Fibroblast of lung (primary cell): ENCODE data around the gene LASP1. TPM values are rescaled to one million over a fixed set of nuclear protein-coding genes. Genes with fewer than 3 reads are reported as not detected.

ENCODE experiments used
- DNase-seq, 2 donors: peaks; one replicate each; pipeline versions ENCODE4 v3.0.0 to v3.0.0-alpha.2; 2010; ENCODE audit warnings: low read depth in 2 of 2
- H2AFZ ChIP-seq: 2 replicates; pipeline ENCODE4 v1.5.1; 2012; ENCODE audit warnings: low read length, control low read depth, inconsistent platforms
- H3K27ac ChIP-seq: 2 replicates; pipeline ENCODE4 v1.5.1; 2011; ENCODE audit warnings: low read length, control low read depth; ENCODE audit not compliant: insufficient read depth
- H3K27me3 ChIP-seq: 2 replicates; pipeline ENCODE4 v1.5.1; 2011; ENCODE audit warnings: mild to moderate bottlenecking, low read length; ENCODE audit not compliant: control insufficient read depth, insufficient read depth
- H3K36me3 ChIP-seq: 2 replicates; pipeline ENCODE4 v1.5.1; 2011; ENCODE audit warnings: low read length; ENCODE audit not compliant: control insufficient read depth, insufficient read depth
- H3K4me1 ChIP-seq: 2 replicates; pipeline ENCODE4 v1.5.1; 2011; ENCODE audit warnings: low read length; ENCODE audit not compliant: control insufficient read depth, insufficient read depth; ENCODE audit errors: extremely low read depth
- H3K4me2 ChIP-seq: 2 replicates; pipeline ENCODE4 v1.5.1; 2011; ENCODE audit warnings: low read length, control low read depth; ENCODE audit not compliant: insufficient read depth; ENCODE audit errors: extremely low read depth
- H3K4me3 ChIP-seq, 4 experiments: fragments of 200-600 bp in 1 of 4; sonication (generic) in 1 of 4; replicated peaks in 1 of 4; 2 replicates each; pipeline ENCODE4 v1.5.1; 2011 to 2016; ENCODE audit warnings: low read length in 4 of 4, low read depth in 3 of 4, mild to moderate bottlenecking in 3 of 4, control low read depth in 2 of 4, inconsistent platforms in 1 of 4, mixed read lengths in 1 of 4; ENCODE audit not compliant: insufficient read depth in 1 of 4; ENCODE audit errors: control extremely low read depth in 1 of 4
- H3K79me2 ChIP-seq: 2 replicates; pipeline ENCODE4 v1.5.1; 2012; ENCODE audit warnings: mild to moderate bottlenecking, low read length, inconsistent platforms; ENCODE audit not compliant: control insufficient read depth, insufficient read depth
- H3K9ac ChIP-seq: 2 replicates; pipeline ENCODE4 v1.5.1; 2011; ENCODE audit warnings: mild to moderate bottlenecking, low read length, control low read depth; ENCODE audit not compliant: insufficient read depth
- H3K9me3 ChIP-seq: 2 replicates; pipeline ENCODE4 v1.5.1; 2012; ENCODE audit warnings: low read depth, low read length; ENCODE audit not compliant: control insufficient read depth, insufficient read depth
- H4K20me1 ChIP-seq: 2 replicates; pipeline ENCODE4 v1.5.1; 2011; ENCODE audit warnings: low read length; ENCODE audit not compliant: control insufficient read depth, insufficient read depth; ENCODE audit errors: extremely low read depth
- CTCF ChIP-seq, 2 donors: IDR thresholded peaks in 1 of 2; conservative IDR thresholded peaks in 1 of 2; 1 replicate in 1 of 2; 2 replicates in 1 of 2; pipeline ENCODE4 v1.5.1; 2011 to 2012; ENCODE audit warnings: low read length in 2 of 2, control low read depth in 1 of 2, inconsistent platforms in 1 of 2, low read depth in 1 of 2, mild to moderate bottlenecking in 1 of 2
- EZH2 ChIP-seq: IDR thresholded peaks from 2 replicates; pipeline ENCODE4 v1.5.1; 2012; ENCODE audit warnings: low read length, control low read depth, mild to moderate bottlenecking; ENCODE audit errors: missing control alignments
- polyA plus RNA-seq, 2 donors: library from polyadenylated mRNA; depleted of rRNA in 1 of 2; stranded (reverse) in 1 of 2; unstranded in 1 of 2; fragments of >200 nt; gene quantifications; 2 replicates each; pipeline ENCODE4 v1.2.1, GENCODE V29; 2011 to 2012; ENCODE audit warnings: missing spikeins in 1 of 2
- total RNA-seq: library from RNA; depleted of rRNA; stranded (reverse); fragments of >200 nt; gene quantifications from 2 replicates; pipeline ENCODE4 v1.2.1, GENCODE V29; 2014

LASP1 gene
- total and polyA plus RNA-seq, 2 donors (not counting 1 experiment from before 2014, with no cell fraction given): 79.8 to 208 TPM

GRCh38 chr17:38940404-38940803 is 70.5 kb downstream of the LASP1 start:
- no peaks in the 10 kb centered on the region for H3K27me3 ChIP-seq
- H2AFZ ChIP-seq: no peak overlapping the region

DNA sequence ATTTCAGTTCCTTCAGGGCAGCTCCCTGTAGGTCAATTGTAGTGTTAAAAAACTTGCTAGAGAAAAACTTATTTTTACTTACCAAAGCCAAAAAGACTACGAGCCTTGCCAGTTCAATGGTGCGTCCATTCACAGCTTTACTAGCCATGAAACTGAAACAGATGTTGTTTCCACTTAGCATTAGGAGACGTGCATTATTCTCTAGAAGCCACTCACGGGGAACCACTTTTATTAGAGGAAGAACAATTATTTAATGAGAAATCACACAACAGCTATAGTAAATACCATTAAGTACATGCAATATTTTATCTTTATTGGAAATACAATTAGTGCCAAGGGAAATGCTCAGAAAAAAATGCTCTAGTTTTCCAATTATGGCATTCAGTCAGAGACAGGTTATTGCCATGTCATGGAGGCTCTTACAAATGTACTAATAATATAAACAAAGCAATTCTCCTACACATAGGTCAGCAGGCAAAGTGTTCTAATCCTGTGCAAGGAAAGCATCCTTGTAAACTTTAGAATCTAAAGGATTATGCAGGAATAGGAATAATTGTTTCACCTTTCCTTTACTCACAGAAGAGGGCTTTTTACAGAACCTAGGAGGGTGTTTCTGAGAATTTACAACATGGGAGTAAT is 73.0 kb downstream of the LASP1 start:
- Histone ChIP-seq H3K79me2 (no peaks in the 10 kb centered on the region), H2AFZ (no peak overlapping the region), H3K9ac (no peak overlapping the region), H4K20me1 (no peaks in the 10 kb centered on the region), H3K27me3 (no peaks in the 10 kb centered on the region), H3K36me3 (no peaks in the 10 kb centered on the region), H3K4me1 (no peaks in the 10 kb centered on the region), H3K27ac (no peak overlapping the region), H3K4me2 (no peak overlapping the region), H3K9me3 (no peaks in the 10 kb centered on the region), H3K4me3 (no peak overlapping the region)
- TF ChIP-seq CTCF (conservative IDR thresholded peaks at IDR 0.05 in 1 of 2, IDR thresholded peaks at IDR 0.05 in 1 of 2; ENCODE audit: low read depth in 1 of 2, low read length in 2 of 2) (no peak), EZH2 (no peak)
- no peak for DNase-seq

More at GRCh38 chr17:38940404-38940803, 70.5 kb downstream of the LASP1 start:
- no peaks in the 10 kb centered on the region for H3K36me3 ChIP-seq
- H3K9ac ChIP-seq: no peak overlapping the region
- no peak overlapping the region for H3K4me3 ChIP-seq
- no peaks in the 10 kb centered on the region for H4K20me1 ChIP-seq
- H3K4me2 ChIP-seq: no peak overlapping the region
- H3K9me3 ChIP-seq: no peaks in the 10 kb centered on the region
- no peak overlapping the region for H3K27ac ChIP-seq
- H3K4me1 ChIP-seq: no peaks in the 10 kb centered on the region
- H3K79me2 ChIP-seq: no peaks in the 10 kb centered on the region
- no peak for DNase-seq
- no peak for TF ChIP-seq EZH2
- TF ChIP-seq CTCF (conservative IDR thresholded peaks at IDR 0.05 in 1 of 2, IDR thresholded peaks at IDR 0.05 in 1 of 2; ENCODE audit: low read depth in 1 of 2, low read length in 2 of 2): no peak

DNA sequence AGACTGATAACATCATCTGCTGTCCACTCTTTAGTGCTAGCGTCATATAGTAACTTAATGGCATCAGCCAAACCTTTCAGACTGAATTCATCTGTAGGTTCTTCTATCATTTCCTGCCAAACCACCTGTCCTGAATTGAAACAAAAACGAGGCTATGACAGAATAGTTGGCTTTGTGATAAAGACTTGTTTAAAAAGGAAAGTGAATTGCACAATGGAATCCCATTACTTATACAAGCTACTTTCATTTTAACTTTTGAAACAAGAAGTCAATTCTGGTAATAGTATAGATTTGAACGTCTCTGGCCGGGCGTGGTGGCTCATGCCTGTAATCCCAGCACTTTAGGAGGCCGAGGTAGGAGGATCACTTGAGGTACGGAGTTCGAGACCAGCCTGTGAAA is 73.7 kb downstream of the LASP1 start:
- DNase-seq: peak in 1 of 2 donors; percentile 11
- Histone ChIP-seq H3K79me2 (no peaks in the 10 kb centered on the region), H3K9ac (no peak overlapping the region), H3K4me3 (no peak overlapping the region), H3K27me3 (no peaks in the 10 kb centered on the region), H3K27ac (no peak overlapping the region), H3K4me2 (no peak overlapping the region), H4K20me1 (no peaks in the 10 kb centered on the region), H3K36me3 (no peaks in the 10 kb centered on the region), H3K4me1 (no peaks in the 10 kb centered on the region), H3K9me3 (no peaks in the 10 kb centered on the region), H2AFZ (no peak overlapping the region)
- TF ChIP-seq CTCF (conservative IDR thresholded peaks at IDR 0.05 in 1 of 2, IDR thresholded peaks at IDR 0.05 in 1 of 2; ENCODE audit: low read depth in 1 of 2, low read length in 2 of 2) (no peak), EZH2 (no peak)
